Effector memory CD8-positive, alpha-beta T cell (primary cell): ENCODE results near the gene LNX2.

Experiments used
- ATAC-seq: fragments of 150-1000 bp; cut with Tn5 transposase; replicated peaks from 2 replicates; pipeline ENCODE4 v1.10.0; 2021; ENCODE audit warnings: mild to moderate bottlenecking, moderate library complexity
- DNase-seq, 3 experiments: peaks; one replicate each; pipeline ENCODE4 v3.0.0; 2021
- H3K27ac Mint-ChIP-seq, 2 donors: one replicate each; pipeline ENCODE4 v1.8.0; 2022; ENCODE audit warnings: mild to moderate bottlenecking in 2 of 2, mixed read lengths in 2 of 2, moderate library complexity in 2 of 2
- H3K27me3 Mint-ChIP-seq, 2 donors: one replicate each; pipeline ENCODE4 v1.8.0; 2022; ENCODE audit warnings: mixed read lengths in 2 of 2
- H3K36me3 Mint-ChIP-seq: one replicate; pipeline ENCODE4 v1.8.0; 2022; ENCODE audit warnings: mild to moderate bottlenecking, moderate library complexity, mixed read lengths; ENCODE audit not compliant: insufficient read depth
- H3K4me1 Mint-ChIP-seq, 2 donors: one replicate each; pipeline ENCODE4 v1.8.0; 2022; ENCODE audit warnings: low read depth in 2 of 2, mixed read lengths in 2 of 2
- H3K4me3 Mint-ChIP-seq, 2 donors: one replicate each; pipeline ENCODE4 v1.8.0; 2022; ENCODE audit warnings: mild to moderate bottlenecking in 2 of 2, mixed read lengths in 2 of 2, moderate library complexity in 2 of 2
- H3K9me3 Mint-ChIP-seq, 2 donors: one replicate each; pipeline ENCODE4 v1.8.0; 2022; ENCODE audit warnings: mixed read lengths in 2 of 2

LNX2 gene

GRCh38 chr13:27593267-27593666 is 27.1 kb downstream of the LNX2 start:
- no peaks in the 10 kb centered on the region for H3K27me3 Mint-ChIP-seq
- no peak overlapping the region for H3K4me3 Mint-ChIP-seq
- H3K36me3 Mint-ChIP-seq: no peaks in the 10 kb centered on the region
- ATAC-seq (no peak), DNase-seq (no peak)
- H3K27ac Mint-ChIP-seq: no peak overlapping the region
- H3K9me3 Mint-ChIP-seq: no peaks in the 10 kb centered on the region
- peaks cover 0 to under 1% of the 10 kb centered on the region in 2 donors for H3K4me1 Mint-ChIP-seq

DNA sequence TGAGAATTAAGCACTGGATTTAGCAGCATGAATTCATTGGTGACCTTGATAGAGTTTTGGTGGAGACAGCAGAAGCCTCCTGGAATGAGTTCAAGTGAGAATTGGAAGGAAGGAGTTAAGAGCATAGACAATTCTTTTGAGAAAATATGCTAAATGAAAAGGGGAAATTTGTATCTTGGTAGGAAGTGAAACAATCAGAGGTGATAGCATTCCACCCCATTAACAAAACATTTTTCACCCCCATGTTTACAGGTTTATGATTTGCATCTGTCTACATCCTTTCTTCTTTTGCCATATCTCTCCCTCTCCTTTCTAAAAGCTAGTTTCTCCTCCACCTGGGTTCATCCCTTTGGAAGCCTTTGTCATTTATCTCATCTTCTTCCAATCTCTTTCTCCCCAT is 27.5 kb downstream of the LNX2 start:
- Mint-ChIP-seq H3K27ac (no peak overlapping the region), H3K4me3 (no peak overlapping the region), H3K36me3 (no peaks in the 10 kb centered on the region), H3K9me3 (no peaks in the 10 kb centered on the region), H3K27me3 (no peaks in the 10 kb centered on the region), H3K4me1 (peaks cover 0 to 1% of the 10 kb centered on the region in 2 donors)
- ATAC-seq: no peak
- no peak for DNase-seq

DNA sequence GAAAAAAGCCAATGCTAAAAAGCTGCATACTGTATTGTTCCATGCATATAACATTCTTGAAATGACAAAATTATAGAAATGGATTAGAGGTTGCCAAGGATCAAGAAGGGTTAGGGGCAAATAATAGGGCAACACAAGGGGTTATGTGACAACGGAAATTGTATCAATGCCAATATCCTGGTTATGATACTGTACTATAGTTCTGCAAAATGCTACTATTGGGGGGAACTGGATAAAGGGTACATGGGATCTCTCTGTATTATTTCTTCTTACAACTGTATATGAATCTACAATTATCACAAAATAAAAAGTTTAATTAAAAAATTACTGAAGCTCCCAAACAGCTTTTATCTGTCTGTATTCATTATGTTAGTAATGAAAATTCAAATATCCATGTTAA is 31.9 kb downstream of the LNX2 start:
- Mint-ChIP-seq H3K4me3 (no peak overlapping the region), H3K36me3 (peaks cover 6% of the 10 kb centered on the region), H3K4me1 (peaks cover 9 to 16% of the 10 kb centered on the region in 2 donors), H3K27ac (no peak overlapping the region), H3K9me3 (no peaks in the 10 kb centered on the region), H3K27me3 (no peaks in the 10 kb centered on the region)
- ATAC-seq (no peak), DNase-seq (no peak)

DNA sequence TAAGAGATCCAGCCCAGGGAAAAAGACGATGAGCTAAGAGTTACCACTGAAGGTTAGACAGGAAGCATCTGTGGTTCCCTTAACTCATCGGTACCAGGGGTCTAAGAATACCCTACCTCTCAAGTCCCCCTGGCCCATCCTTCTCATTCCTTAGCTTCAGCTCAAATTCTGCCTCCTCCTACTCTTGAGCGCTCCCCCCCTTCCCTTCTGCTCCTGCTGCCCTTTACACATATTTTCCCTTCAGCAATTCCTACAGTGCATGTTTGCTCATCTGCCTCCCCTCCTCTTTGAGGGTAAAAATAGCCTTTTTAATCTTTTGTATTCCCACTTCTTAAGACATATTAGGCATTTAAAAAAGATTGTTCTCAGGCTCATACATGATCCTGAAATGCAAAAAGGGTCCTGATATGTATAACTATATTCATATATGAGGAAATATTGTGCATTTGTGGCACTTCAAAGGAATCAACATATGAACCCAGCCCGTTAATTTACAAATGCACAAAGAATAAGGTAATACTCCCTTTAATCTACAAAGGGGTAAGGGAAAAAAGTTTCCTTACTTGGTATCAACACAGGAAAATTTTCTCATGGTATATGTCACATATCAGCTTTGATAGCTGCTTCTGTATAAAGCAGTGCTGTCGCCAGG is 33.1 kb downstream of the LNX2 start:
- Mint-ChIP-seq H3K27me3 (no peaks in the 10 kb centered on the region), H3K4me3 (no peak overlapping the region), H3K36me3 (peaks cover 10% of the 10 kb centered on the region), H3K27ac (peak overlapping the region in 1 of 2 donors; percentile 41), H3K9me3 (no peaks in the 10 kb centered on the region), H3K4me1 (peaks cover 10 to 17% of the 10 kb centered on the region in 2 donors)
- ATAC-seq (no peak), DNase-seq (no peak)

DNA sequence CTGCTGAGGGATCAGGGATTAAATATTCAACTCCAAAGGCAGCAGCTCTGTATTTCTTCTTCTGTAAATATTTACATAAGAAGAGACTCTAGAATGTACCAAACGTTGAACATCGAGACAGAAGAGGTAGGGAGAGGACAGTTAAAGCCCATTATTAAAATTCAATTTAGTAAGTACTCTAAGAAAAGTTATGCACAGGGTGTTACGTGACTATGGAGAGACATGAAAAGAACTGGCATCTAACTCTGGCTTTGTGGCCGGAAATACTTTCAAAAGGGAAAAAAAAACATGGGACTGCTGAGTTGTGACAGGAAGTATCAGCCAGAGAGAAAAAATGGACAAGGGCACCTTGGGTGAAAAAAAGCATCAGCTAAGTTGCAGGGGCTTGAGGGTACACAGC is 36.7 kb downstream of the LNX2 start:
- H3K4me3 Mint-ChIP-seq: peak overlapping the region in 1 of 2 donors; percentile 25
- H3K9me3 Mint-ChIP-seq: no peaks in the 10 kb centered on the region
- DNase-seq (no peak), ATAC-seq (no peak)
- H3K27ac Mint-ChIP-seq: no peak overlapping the region
- H3K4me1 Mint-ChIP-seq: peaks cover 13 to 17% of the 10 kb centered on the region in 2 donors
- H3K27me3 Mint-ChIP-seq: no peaks in the 10 kb centered on the region
- H3K36me3 Mint-ChIP-seq: peaks cover 21% of the 10 kb centered on the region

DNA sequence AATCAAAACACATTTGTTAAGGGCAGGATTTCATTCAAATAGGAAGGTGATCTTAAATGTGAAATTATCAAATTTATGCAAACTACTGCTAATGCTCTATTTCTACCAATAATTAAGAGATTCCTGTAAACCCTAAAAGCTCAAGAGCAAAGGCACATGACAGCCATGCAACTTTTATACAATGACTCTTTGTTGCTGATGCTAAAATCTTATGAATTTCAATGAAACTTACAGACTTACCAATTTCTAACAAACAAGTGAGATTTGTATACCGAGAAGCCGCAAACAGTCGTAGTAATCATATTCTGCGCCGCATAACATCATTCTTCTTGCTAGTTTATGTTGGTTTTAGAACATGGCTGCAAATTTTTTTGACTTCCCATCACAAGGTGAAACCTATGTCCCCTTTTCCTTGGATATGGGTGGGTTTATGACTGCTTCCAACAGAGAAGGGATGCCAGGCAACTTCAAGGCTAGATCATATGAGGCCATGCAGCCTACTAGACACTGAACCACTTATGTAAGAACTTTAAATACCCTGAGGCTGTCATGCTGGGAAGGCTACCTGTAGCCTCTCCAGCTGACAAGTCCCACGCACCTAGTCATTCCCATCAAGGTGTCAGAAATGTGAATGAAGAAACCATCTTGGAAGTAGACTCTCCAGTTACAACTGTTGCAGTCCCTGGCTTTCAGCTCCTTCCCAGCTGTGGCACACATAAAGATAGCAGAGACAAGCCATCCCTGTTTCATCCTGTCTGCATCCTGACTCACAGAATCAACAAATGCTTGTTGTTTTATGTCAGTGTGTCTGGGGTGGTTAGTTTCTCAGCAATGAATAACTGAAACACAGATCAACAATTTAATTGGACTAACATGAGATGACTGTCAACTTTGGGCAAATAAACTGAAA is 42.0 kb downstream of the LNX2 start:
- no peaks in the 10 kb centered on the region for H3K9me3 Mint-ChIP-seq
- DNase-seq: no peak
- no peak overlapping the region for H3K27ac Mint-ChIP-seq
- H3K36me3 Mint-ChIP-seq: peaks cover 19% of the 10 kb centered on the region
- ATAC-seq: no peak
- no peaks in the 10 kb centered on the region for H3K27me3 Mint-ChIP-seq
- no peak overlapping the region for H3K4me3 Mint-ChIP-seq
- peaks cover 17 to 18% of the 10 kb centered on the region in 2 donors for H3K4me1 Mint-ChIP-seq

- Mint-ChIP-seq H3K4me1 (peaks cover 16 to 24% of the 10 kb centered on the region in 2 donors), H3K36me3 (peaks cover 5% of the 10 kb centered on the region), H3K9me3 (no peaks in the 10 kb centered on the region), H3K27me3 (no peaks in the 10 kb centered on the region), H3K4me3 (no peak overlapping the region), H3K27ac (peak overlapping the region in 1 of 2 donors; percentile 28)
- DNase-seq (no peak), ATAC-seq (no peak)
Observed at GRCh38 chr13:27574661-27575060, 45.7 kb downstream of the LNX2 start.

- Mint-ChIP-seq H3K4me1 (peaks cover 13 to 24% of the 10 kb centered on the region in 2 donors), H3K36me3 (peaks cover 7% of the 10 kb centered on the region), H3K9me3 (no peaks in the 10 kb centered on the region), H3K27ac (peak overlapping the region in 1 of 2 donors; percentile 41), H3K4me3 (no peak overlapping the region), H3K27me3 (no peaks in the 10 kb centered on the region)
- DNase-seq: no peak
- no peak for ATAC-seq
Observed at GRCh38 chr13:27573265-27573664, 47.1 kb downstream of the LNX2 start.

DNA sequence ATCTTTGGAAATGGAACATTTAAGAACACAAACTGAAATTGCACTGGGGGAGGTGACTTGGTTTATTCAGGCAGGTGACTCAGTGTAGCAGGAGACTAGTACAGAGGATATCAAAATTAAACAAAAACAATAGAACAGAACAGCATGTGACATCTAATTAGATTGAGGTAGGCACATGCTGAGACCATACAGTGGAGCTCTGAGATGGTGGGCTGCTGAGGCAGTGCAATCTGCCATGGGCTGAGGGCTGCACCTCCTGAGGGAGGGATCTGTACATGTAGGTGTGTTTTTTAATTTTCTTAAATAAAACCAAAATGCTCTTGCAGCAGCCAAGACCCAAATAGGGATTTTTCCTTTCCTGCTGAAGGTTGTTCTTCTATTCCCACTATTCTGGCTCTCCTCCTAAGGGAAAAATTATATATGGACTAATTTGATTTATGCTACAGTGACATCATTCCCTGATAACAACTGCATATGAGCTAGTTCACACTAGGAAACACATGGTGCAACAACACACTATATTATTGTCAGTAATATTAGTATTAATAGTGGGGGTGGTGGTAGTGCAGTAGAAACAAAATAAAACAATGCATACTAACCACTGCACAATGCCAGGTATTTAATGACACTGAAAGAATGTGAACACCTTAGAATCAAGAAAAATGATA is 48.0 kb downstream of the LNX2 start:
- ATAC-seq (no peak), DNase-seq (no peak)
- Mint-ChIP-seq H3K27ac (no peak overlapping the region), H3K27me3 (no peaks in the 10 kb centered on the region), H3K4me1 (peaks cover 13 to 20% of the 10 kb centered on the region in 2 donors), H3K9me3 (no peaks in the 10 kb centered on the region), H3K4me3 (no peak overlapping the region), H3K36me3 (peaks cover 7% of the 10 kb centered on the region)

DNA sequence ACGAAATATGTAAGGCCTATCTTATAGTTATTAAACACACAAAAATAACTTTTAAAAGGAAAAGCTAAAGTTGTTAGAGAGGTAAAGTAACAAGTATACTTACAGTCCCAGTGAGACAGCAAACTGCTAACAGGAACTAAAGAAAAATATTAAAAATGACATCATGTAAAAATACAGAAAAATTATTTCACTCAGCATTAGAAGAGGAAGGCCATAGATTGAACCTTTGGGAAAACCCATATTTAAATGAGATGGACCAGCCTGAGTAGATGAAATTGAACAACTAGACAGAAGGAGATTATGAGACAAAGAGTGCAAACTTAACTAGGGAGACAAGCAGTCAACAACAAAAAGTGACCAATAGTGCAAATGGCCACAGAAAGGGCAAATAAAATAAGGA is 49.4 kb downstream of the LNX2 start:
- Mint-ChIP-seq H3K4me1 (peaks cover 8 to 9% of the 10 kb centered on the region in 2 donors), H3K9me3 (no peaks in the 10 kb centered on the region), H3K27ac (no peak overlapping the region), H3K4me3 (no peak overlapping the region), H3K27me3 (no peaks in the 10 kb centered on the region), H3K36me3 (peaks cover 3% of the 10 kb centered on the region)
- ATAC-seq (no peak), DNase-seq (no peak)

GRCh38 chr13:27569405-27569804 is 50.9 kb downstream of the LNX2 start:
- no peak overlapping the region for H3K27ac Mint-ChIP-seq

GRCh38 chr13:27565818-27566217 is 54.5 kb downstream of the LNX2 start:
- no peaks in the 10 kb centered on the region for H3K27me3 Mint-ChIP-seq
- H3K36me3 Mint-ChIP-seq: peaks cover 8% of the 10 kb centered on the region
- H3K27ac Mint-ChIP-seq: no peak overlapping the region
- DNase-seq: no peak
- no peaks in the 10 kb centered on the region for H3K9me3 Mint-ChIP-seq
- peaks cover 9% of the 10 kb centered on the region in 2 donors for H3K4me1 Mint-ChIP-seq
- no peak overlapping the region for H3K4me3 Mint-ChIP-seq
- ATAC-seq: no peak

More at GRCh38 chr13:27569405-27569804, 50.9 kb downstream of the LNX2 start:
- H3K27me3 Mint-ChIP-seq: no peaks in the 10 kb centered on the region
- peaks cover 6 to 9% of the 10 kb centered on the region in 2 donors for H3K4me1 Mint-ChIP-seq
- no peaks in the 10 kb centered on the region for H3K9me3 Mint-ChIP-seq
- no peak overlapping the region for H3K4me3 Mint-ChIP-seq
- H3K36me3 Mint-ChIP-seq: peaks cover 3% of the 10 kb centered on the region
- no peak for DNase-seq
- ATAC-seq: no peak

DNA sequence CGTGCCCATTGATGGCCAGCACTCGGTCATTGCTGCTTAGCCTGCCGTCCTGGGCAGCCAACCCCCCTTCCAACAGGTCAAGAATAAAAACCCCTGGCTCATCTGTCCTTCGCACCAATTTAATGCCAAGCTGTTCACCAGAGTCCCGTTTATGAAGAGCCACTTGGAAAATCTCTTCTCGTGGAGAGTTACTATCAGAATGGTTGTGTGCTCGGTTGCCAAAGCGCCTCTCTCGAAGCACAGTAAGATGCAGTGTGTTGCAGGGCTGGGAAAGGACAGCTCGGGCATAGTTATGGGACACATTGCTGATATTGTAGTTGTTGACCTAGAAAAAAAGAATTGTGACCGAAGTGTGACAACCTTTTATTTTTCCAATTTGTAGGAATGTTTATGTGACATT is 57.9 kb downstream of the LNX2 start:
- no peaks in the 10 kb centered on the region for H3K27me3 Mint-ChIP-seq
- H3K4me3 Mint-ChIP-seq: no peak overlapping the region
- peaks cover 9% of the 10 kb centered on the region for H3K36me3 Mint-ChIP-seq
- no peak for DNase-seq
- peak overlapping the region in 1 of 2 donors; percentile 84 for H3K27ac Mint-ChIP-seq
- H3K9me3 Mint-ChIP-seq: no peaks in the 10 kb centered on the region
- peaks cover 17 to 18% of the 10 kb centered on the region in 2 donors for H3K4me1 Mint-ChIP-seq
- no peak for ATAC-seq
